ENCODE data around the gene DST.

The DST gene

GRCh38 chr6:56624046-56624727, 18.5 kb downstream of the DST start:
- Histone ChIP-seq H3K79me2 (ENCODE audit: control insufficient read depth, low read length) (no peaks in the 10 kb centered on the region), H3K4me1 (ENCODE audit: control insufficient read depth, low read length) (no peaks in the 10 kb centered on the region), H4K20me1 (ENCODE audit: control insufficient read depth, insufficient read depth, low read depth, low read length) (no peaks in the 10 kb centered on the region), H3K4me3 (ENCODE audit: low read length) (no peak overlapping the region), H3K27ac (ENCODE audit: low read depth, low read length) (no peak overlapping the region), H3K4me2 (ENCODE audit: low read length) (no peak overlapping the region), H3K9me2 (replicated peaks; ENCODE audit: control insufficient read depth, low read length) (no peaks in the 10 kb centered on the region), H3K9me3 (ENCODE audit: control insufficient read depth, insufficient read depth, low read length) (no peaks in the 10 kb centered on the region), H3K27me3 (ENCODE audit: control insufficient read depth, low read length) (no peaks in the 10 kb centered on the region), H3F3A (ENCODE audit: control insufficient read depth, insufficient read depth) (no peaks in the 10 kb centered on the region), H3K36me3 (ENCODE audit: control insufficient read depth, low read length) (peaks cover 7% of the 10 kb centered on the region; the same call in 1 of the 2 replicates)
- TF ChIP-seq CTCF (IDR thresholded peaks at IDR 0.05; ENCODE audit: low read depth, low read length, poor library complexity, severe bottlenecking) (no peak), EZH2phosphoT487 (IDR thresholded peaks at IDR 0.05; ENCODE audit: borderline replicate concordance, low read length) (no peak)

- Histone ChIP-seq H3K36me3 (ENCODE audit: control insufficient read depth, low read length) (peaks cover 12% of the 10 kb centered on the region), H3K4me1 (ENCODE audit: control insufficient read depth, low read length) (no peaks in the 10 kb centered on the region), H4K20me1 (ENCODE audit: control insufficient read depth, insufficient read depth, low read depth, low read length) (no peaks in the 10 kb centered on the region), H3K9me2 (replicated peaks; ENCODE audit: control insufficient read depth, low read length) (no peaks in the 10 kb centered on the region), H3K4me3 (ENCODE audit: low read length) (no peak overlapping the region), H3K4me2 (ENCODE audit: low read length) (no peak overlapping the region), H3K27me3 (ENCODE audit: control insufficient read depth, low read length) (no peaks in the 10 kb centered on the region), H3K79me2 (ENCODE audit: control insufficient read depth, low read length) (no peaks in the 10 kb centered on the region), H3K9me3 (ENCODE audit: control insufficient read depth, insufficient read depth, low read length) (no peaks in the 10 kb centered on the region), H3F3A (ENCODE audit: control insufficient read depth, insufficient read depth) (no peaks in the 10 kb centered on the region), H3K27ac (ENCODE audit: low read depth, low read length) (no peak overlapping the region)
- TF ChIP-seq EZH2phosphoT487 (IDR thresholded peaks at IDR 0.05; ENCODE audit: borderline replicate concordance, low read length) (no peak), CTCF (IDR thresholded peaks at IDR 0.05; ENCODE audit: low read depth, low read length, poor library complexity, severe bottlenecking) (no peak)
Observed at GRCh38 chr6:56620229-56620868, 22.3 kb downstream of the DST start.

DNA sequence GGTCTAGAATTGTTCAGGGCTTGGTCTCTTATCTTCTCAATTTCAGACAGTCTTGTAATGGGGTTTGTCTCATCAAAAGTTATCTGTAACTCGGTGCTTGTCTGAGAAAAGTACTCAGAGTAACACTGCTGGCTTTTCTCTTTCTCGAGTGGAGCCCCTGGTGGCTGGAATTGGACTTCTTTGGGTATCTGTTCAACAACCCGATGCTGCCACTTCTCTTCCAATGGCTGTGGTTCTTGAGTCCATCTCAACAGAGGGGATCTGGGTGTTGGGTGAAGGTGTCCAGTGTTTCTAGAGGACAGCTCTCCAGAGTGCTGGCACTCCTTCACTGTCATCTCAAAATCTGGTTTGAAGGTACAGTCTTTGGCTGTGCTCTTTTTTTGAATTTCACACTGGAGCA, 24.6 kb downstream of the DST start:
- H4K20me1 ChIP-seq (ENCODE audit: control insufficient read depth, insufficient read depth, low read depth, low read length) = no peaks in the 10 kb centered on the region
- no peaks in the 10 kb centered on the region for H3K4me1 ChIP-seq (ENCODE audit: control insufficient read depth, low read length)
- no peaks in the 10 kb centered on the region for H3K79me2 ChIP-seq (ENCODE audit: control insufficient read depth, low read length)
- H3K27me3 ChIP-seq (ENCODE audit: control insufficient read depth, low read length) = no peaks in the 10 kb centered on the region
- no peaks in the 10 kb centered on the region for H3K9me2 ChIP-seq (replicated peaks; ENCODE audit: control insufficient read depth, low read length)
- H3K4me2 ChIP-seq (ENCODE audit: low read length) = no peak overlapping the region
- H3K9me3 ChIP-seq (ENCODE audit: control insufficient read depth, insufficient read depth, low read length) = no peaks in the 10 kb centered on the region
- peaks cover 9% of the 10 kb centered on the region for H3K36me3 ChIP-seq (ENCODE audit: control insufficient read depth, low read length)
- no peak overlapping the region for H3K4me3 ChIP-seq (ENCODE audit: low read length)
- no peaks in the 10 kb centered on the region for H3F3A ChIP-seq (ENCODE audit: control insufficient read depth, insufficient read depth)
- TF ChIP-seq EZH2phosphoT487 (IDR thresholded peaks at IDR 0.05; ENCODE audit: borderline replicate concordance, low read length) (no peak), CTCF (IDR thresholded peaks at IDR 0.05; ENCODE audit: low read depth, low read length, poor library complexity, severe bottlenecking) (no peak)
- no peak overlapping the region for H3K27ac ChIP-seq (ENCODE audit: low read depth, low read length)

Data from DOHH2 (cell line).